GM12878 (cell line): ENCODE data around the gene SNX30. TPM values are rescaled to one million over a fixed set of nuclear protein-coding genes. Genes with fewer than 3 reads are reported as not detected.

Experiments
- EGR1 ChIP-seq, 2 experiments: IDR thresholded peaks; 1 replicate in 1 of 2; 2 replicates in 1 of 2; pipeline ENCODE4 v1.6.1; 2011 to 2012; ENCODE audit warnings: low read depth in 2 of 2, low read length in 2 of 2, borderline replicate concordance in 1 of 2, mild to moderate bottlenecking in 1 of 2, moderate library complexity in 1 of 2
- EP300 ChIP-seq, 2 experiments: fragments of 150-350 bp in 1 of 2; IDR thresholded peaks; 2 replicates each; pipeline ENCODE4 v1.6.1; 2011 to 2012; ENCODE audit warnings: low read depth in 2 of 2, low read length in 2 of 2, borderline replicate concordance in 1 of 2, improper control_type of control experiment in 1 of 2, inconsistent platforms in 1 of 2; ENCODE audit not compliant: control insufficient read depth in 1 of 2
- ETV6 ChIP-seq, 2 experiments: fragments of 450-650 bp in 1 of 2; IDR thresholded peaks in 1 of 2; conservative IDR thresholded peaks in 1 of 2; 2 replicates each; pipeline ENCODE4 v1.6.1; 2014; ENCODE audit warnings: antibody characterized with exemption in 1 of 2, borderline replicate concordance in 1 of 2, low read depth in 1 of 2, mild to moderate bottlenecking in 1 of 2, moderate library complexity in 1 of 2
- JUND ChIP-seq: IDR thresholded peaks from 2 replicates; pipeline ENCODE4 v1.6.1; 2012; ENCODE audit warnings: low read depth, mild to moderate bottlenecking, low read length, improper control_type of control experiment, moderate library complexity
- YY1 ChIP-seq: IDR thresholded peaks from 2 replicates; pipeline ENCODE4 v1.6.1; 2011; ENCODE audit warnings: low read depth, mild to moderate bottlenecking, low read length
- ZNF274 ChIP-seq: IDR thresholded peaks from one replicate; pipeline ENCODE4 v1.8.0; 2011; ENCODE audit not compliant: insufficient read length, insufficient read depth
- polyA plus RNA-seq, 11 experiments: library from polyadenylated mRNA; depleted of rRNA in 4 of 11; unstranded in 6 of 11; stranded (reverse) in 5 of 11; fragments of >200 nt; fragmentation: Nextera tagmentation in 4 of 11; fragmentation: Illumina TruSeq in 1 of 11; extraction: Ambion mirVana in 4 of 11; extraction: Trizol in 1 of 11; gene quantifications; 1 replicate in 1 of 11; 2 replicates in 10 of 11; pipeline versions ENCODE4 v1.2.1 to v1.2.3, GENCODE V29; 2011 to 2016; ENCODE audit warnings: inconsistent platforms in 2 of 11, missing spikeins in 2 of 11, low read depth in 1 of 11
- total RNA-seq, 4 experiments: library from RNA; depleted of rRNA in 3 of 4; stranded (reverse); fragments of >200 nt in 3 of 4; fragmentation: Illumina TruSeq in 1 of 4; extraction: Trizol in 1 of 4; gene quantifications; 2 replicates each; pipeline versions ENCODE4 v1.2.1 to v1.2.3, GENCODE V29; 2013 to 2021
- TF ChIP-seq, protein P1 (sequence below), 3 experiments: IDR thresholded peaks in 2 of 3; conservative IDR thresholded peaks in 1 of 3; 2 replicates each; pipeline ENCODE4 v1.5.1; 2011; ENCODE audit warnings: low read depth in 3 of 3, low read length in 3 of 3, mild to moderate bottlenecking in 3 of 3, control low read depth in 2 of 3, moderate library complexity in 2 of 3, inconsistent platforms in 1 of 3, mixed read lengths in 1 of 3; ENCODE audit not compliant: control insufficient read depth in 2 of 3, insufficient read depth in 1 of 3; ENCODE audit errors: extremely low read depth in 1 of 3
- TF ChIP-seq, protein P2 (sequence below): fragments of 450-650 bp; formaldehyde crosslinking; IDR thresholded peaks from 2 replicates; pipeline ENCODE4 v1.5.0; 2022; ENCODE audit warnings: mild to moderate bottlenecking, missing genetic modification characterization
- TF ChIP-seq, protein P3 (sequence below): IDR thresholded peaks from 2 replicates; pipeline ENCODE4 v1.6.1; 2011; ENCODE audit warnings: low read depth, mild to moderate bottlenecking, low read length, moderate library complexity, borderline replicate concordance; ENCODE audit errors: extremely low read depth

Gene SNX30
- total and polyA plus RNA-seq, 10 of the 15 experiments (the other 5 are each of a cell fraction or from before 2014, with no cell fraction given), result 0.53 to 4.0 (median 1.5) TPM

DNA sequence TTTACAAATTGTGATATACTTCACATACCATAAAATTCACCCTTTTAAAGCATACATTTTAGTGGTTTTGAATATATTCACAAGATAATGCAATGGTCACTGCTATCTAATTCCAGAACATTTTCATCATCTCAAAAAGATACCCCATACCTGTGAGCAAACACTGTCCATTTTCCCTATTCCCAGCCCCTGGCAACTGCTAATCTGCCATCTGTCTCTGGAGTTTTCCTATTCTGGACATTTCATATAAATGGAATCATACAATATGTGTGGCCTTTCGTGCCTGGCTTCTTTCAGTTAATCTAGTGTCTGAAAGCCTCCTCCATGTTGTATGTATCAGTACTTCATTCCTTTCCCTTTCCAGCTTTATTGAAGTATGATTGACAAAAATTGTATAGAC is 14.7 kb downstream of the SNX30 start (continued):
- TF ChIP-seq, protein P1, sequence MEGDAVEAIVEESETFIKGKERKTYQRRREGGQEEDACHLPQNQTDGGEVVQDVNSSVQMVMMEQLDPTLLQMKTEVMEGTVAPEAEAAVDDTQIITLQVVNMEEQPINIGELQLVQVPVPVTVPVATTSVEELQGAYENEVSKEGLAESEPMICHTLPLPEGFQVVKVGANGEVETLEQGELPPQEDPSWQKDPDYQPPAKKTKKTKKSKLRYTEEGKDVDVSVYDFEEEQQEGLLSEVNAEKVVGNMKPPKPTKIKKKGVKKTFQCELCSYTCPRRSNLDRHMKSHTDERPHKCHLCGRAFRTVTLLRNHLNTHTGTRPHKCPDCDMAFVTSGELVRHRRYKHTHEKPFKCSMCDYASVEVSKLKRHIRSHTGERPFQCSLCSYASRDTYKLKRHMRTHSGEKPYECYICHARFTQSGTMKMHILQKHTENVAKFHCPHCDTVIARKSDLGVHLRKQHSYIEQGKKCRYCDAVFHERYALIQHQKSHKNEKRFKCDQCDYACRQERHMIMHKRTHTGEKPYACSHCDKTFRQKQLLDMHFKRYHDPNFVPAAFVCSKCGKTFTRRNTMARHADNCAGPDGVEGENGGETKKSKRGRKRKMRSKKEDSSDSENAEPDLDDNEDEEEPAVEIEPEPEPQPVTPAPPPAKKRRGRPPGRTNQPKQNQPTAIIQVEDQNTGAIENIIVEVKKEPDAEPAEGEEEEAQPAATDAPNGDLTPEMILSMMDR (IDR thresholded peaks at IDR 0.05 in 2 of 3, conservative IDR thresholded peaks at IDR 0.05 in 1 of 3; ENCODE audit: control insufficient read depth in 2 of 3, extremely low read depth in 1 of 3, insufficient read depth in 1 of 3, low read depth in 3 of 3, low read length in 3 of 3), result no peak
- TF ChIP-seq YY1 (no peak), ZNF274 (no peak), JUND (no peak), EP300 (IDR thresholded peaks at IDR 0.05; ENCODE audit: borderline replicate concordance in 1 of 2, control insufficient read depth in 1 of 2, low read depth in 2 of 2, low read length in 2 of 2) (no peak), ETV6 (conservative IDR thresholded peaks at IDR 0.05 in 1 of 2, IDR thresholded peaks at IDR 0.05 in 1 of 2; ENCODE audit: borderline replicate concordance in 1 of 2, low read depth in 1 of 2) (no peak), EGR1 (IDR thresholded peaks at IDR 0.05; ENCODE audit: borderline replicate concordance in 1 of 2, low read depth in 2 of 2, low read length in 2 of 2) (no peak)
- TF ChIP-seq, protein P2, sequence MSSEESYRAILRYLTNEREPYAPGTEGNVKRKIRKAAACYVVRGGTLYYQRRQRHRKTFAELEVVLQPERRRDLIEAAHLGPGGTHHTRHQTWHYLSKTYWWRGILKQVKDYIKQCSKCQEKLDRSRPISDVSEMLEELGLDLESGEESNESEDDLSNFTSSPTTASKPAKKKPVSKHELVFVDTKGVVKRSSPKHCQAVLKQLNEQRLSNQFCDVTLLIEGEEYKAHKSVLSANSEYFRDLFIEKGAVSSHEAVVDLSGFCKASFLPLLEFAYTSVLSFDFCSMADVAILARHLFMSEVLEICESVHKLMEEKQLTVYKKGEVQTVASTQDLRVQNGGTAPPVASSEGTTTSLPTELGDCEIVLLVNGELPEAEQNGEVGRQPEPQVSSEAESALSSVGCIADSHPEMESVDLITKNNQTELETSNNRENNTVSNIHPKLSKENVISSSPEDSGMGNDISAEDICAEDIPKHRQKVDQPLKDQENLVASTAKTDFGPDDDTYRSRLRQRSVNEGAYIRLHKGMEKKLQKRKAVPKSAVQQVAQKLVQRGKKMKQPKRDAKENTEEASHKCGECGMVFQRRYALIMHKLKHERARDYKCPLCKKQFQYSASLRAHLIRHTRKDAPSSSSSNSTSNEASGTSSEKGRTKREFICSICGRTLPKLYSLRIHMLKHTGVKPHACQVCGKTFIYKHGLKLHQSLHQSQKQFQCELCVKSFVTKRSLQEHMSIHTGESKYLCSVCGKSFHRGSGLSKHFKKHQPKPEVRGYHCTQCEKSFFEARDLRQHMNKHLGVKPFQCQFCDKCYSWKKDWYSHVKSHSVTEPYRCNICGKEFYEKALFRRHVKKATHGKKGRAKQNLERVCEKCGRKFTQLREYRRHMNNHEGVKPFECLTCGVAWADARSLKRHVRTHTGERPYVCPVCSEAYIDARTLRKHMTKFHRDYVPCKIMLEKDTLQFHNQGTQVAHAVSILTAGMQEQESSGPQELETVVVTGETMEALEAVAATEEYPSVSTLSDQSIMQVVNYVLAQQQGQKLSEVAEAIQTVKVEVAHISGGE (CRISPR knock-in tag), result no peak
- TF ChIP-seq, protein P3, sequence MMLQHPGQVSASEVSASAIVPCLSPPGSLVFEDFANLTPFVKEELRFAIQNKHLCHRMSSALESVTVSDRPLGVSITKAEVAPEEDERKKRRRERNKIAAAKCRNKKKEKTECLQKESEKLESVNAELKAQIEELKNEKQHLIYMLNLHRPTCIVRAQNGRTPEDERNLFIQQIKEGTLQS, result no peak
- TF ChIP-seq, all 136 proteins: peak for 0
